Neuron (in vitro differentiated cells): ENCODE data around the gene RBM10.

Experiments
- H2AFZ ChIP-seq: one replicate; pipeline ENCODE4 v1.6.1; 2013; ENCODE audit warnings: low read depth, mild to moderate bottlenecking, inconsistent platforms, low read length, moderate library complexity
- H3K27me3 ChIP-seq: one replicate; pipeline ENCODE4 v1.6.1; 2013; ENCODE audit warnings: low read length; ENCODE audit not compliant: insufficient read depth
- H3K36me3 ChIP-seq: one replicate; pipeline ENCODE4 v1.6.1; 2013; ENCODE audit warnings: low read length; ENCODE audit not compliant: insufficient read depth
- H3K4me1 ChIP-seq: one replicate; pipeline ENCODE4 v1.6.1; 2013; ENCODE audit warnings: low read length; ENCODE audit not compliant: insufficient read depth
- H3K4me3 ChIP-seq: 2 replicates; pipeline ENCODE4 v1.5.1; 2013; ENCODE audit warnings: mild to moderate bottlenecking, low read length, moderate library complexity
- H3K9me3 ChIP-seq: one replicate; pipeline ENCODE4 v1.6.1; 2013; ENCODE audit warnings: low read length

Gene RBM10

GRCh38 chrX:47160781-47161180 is 15.8 kb downstream of the RBM10 start:
- Histone ChIP-seq H3K27me3 (no peaks in the 10 kb centered on the region), H3K36me3 (peaks cover 23% of the 10 kb centered on the region), H2AFZ (no peak overlapping the region), H3K4me1 (no peaks in the 10 kb centered on the region), H3K4me3 (no peak overlapping the region), H3K9me3 (peaks cover 21% of the 10 kb centered on the region)

GRCh38 chrX:47162927-47163583 is 18.0 kb downstream of the RBM10 start:
- no peak overlapping the region for H3K4me3 ChIP-seq
- peaks cover 3% of the 10 kb centered on the region for H3K27me3 ChIP-seq
- peaks cover 13% of the 10 kb centered on the region for H3K9me3 ChIP-seq
- no peak overlapping the region for H2AFZ ChIP-seq
- peaks cover 14% of the 10 kb centered on the region for H3K36me3 ChIP-seq
- H3K4me1 ChIP-seq: no peaks in the 10 kb centered on the region

GRCh38 chrX:47164420-47164819 is 19.4 kb downstream of the RBM10 start:
- H2AFZ ChIP-seq: no peak overlapping the region
- H3K4me1 ChIP-seq: no peaks in the 10 kb centered on the region
- H3K27me3 ChIP-seq: peaks cover 8% of the 10 kb centered on the region
- peaks cover 19% of the 10 kb centered on the region for H3K36me3 ChIP-seq
- no peak overlapping the region for H3K4me3 ChIP-seq
- H3K9me3 ChIP-seq: peaks cover 6% of the 10 kb centered on the region

GRCh38 chrX:47166126-47166525 is 21.1 kb downstream of the RBM10 start:
- no peaks in the 10 kb centered on the region for H3K4me1 ChIP-seq
- no peak overlapping the region for H3K4me3 ChIP-seq
- peaks cover 6% of the 10 kb centered on the region for H3K9me3 ChIP-seq
- H3K27me3 ChIP-seq: peaks cover 14% of the 10 kb centered on the region
- no peak overlapping the region for H2AFZ ChIP-seq
- H3K36me3 ChIP-seq: peaks cover 23% of the 10 kb centered on the region

GRCh38 chrX:47168495-47169073 is 23.6 kb downstream of the RBM10 start:
- Histone ChIP-seq H3K36me3 (peaks cover 31% of the 10 kb centered on the region), H3K4me3 (no peak overlapping the region)

GRCh38 chrX:47169273-47169672 is 24.3 kb downstream of the RBM10 start:
- Histone ChIP-seq H3K4me1 (no peaks in the 10 kb centered on the region), H3K9me3 (peaks cover 5% of the 10 kb centered on the region), H3K36me3 (peaks cover 35% of the 10 kb centered on the region), H2AFZ (no peak overlapping the region), H3K4me3 (no peak overlapping the region), H3K27me3 (peaks cover 27% of the 10 kb centered on the region)

More at GRCh38 chrX:47168495-47169073, 23.6 kb downstream of the RBM10 start:
- Histone ChIP-seq H3K9me3 (peaks cover 6% of the 10 kb centered on the region), H2AFZ (no peak overlapping the region), H3K4me1 (no peaks in the 10 kb centered on the region), H3K27me3 (peaks cover 24% of the 10 kb centered on the region)

GRCh38 chrX:47169726-47170515 is 24.9 kb downstream of the RBM10 start:
- Histone ChIP-seq H3K4me3 (no peak overlapping the region), H3K36me3 (peaks cover 31% of the 10 kb centered on the region), H2AFZ (no peak overlapping the region), H3K4me1 (no peaks in the 10 kb centered on the region), H3K9me3 (peaks cover 2% of the 10 kb centered on the region), H3K27me3 (peaks cover 27% of the 10 kb centered on the region)

- Histone ChIP-seq H3K36me3 (peaks cover 33% of the 10 kb centered on the region), H3K9me3 (peaks cover 2% of the 10 kb centered on the region), H3K4me3 (no peak overlapping the region), H3K27me3 (peaks cover 27% of the 10 kb centered on the region), H2AFZ (no peak overlapping the region), H3K4me1 (no peaks in the 10 kb centered on the region)
Measured at GRCh38 chrX:47170861-47171692, 26.1 kb downstream of the RBM10 start.

GRCh38 chrX:47171996-47172395 is 27.0 kb downstream of the RBM10 start:
- Histone ChIP-seq H2AFZ (no peak overlapping the region), H3K9me3 (no peaks in the 10 kb centered on the region), H3K4me3 (no peak overlapping the region), H3K36me3 (peaks cover 38% of the 10 kb centered on the region), H3K4me1 (no peaks in the 10 kb centered on the region), H3K27me3 (peaks cover 24% of the 10 kb centered on the region)

- H3K4me1 ChIP-seq: no peaks in the 10 kb centered on the region
- H3K27me3 ChIP-seq: peaks cover 24% of the 10 kb centered on the region
- no peak overlapping the region for H3K4me3 ChIP-seq
- no peak overlapping the region for H2AFZ ChIP-seq
- H3K36me3 ChIP-seq: peaks cover 40% of the 10 kb centered on the region
- no peaks in the 10 kb centered on the region for H3K9me3 ChIP-seq
Measured at GRCh38 chrX:47172549-47172948, 27.5 kb downstream of the RBM10 start.

- H3K36me3 ChIP-seq: peaks cover 46% of the 10 kb centered on the region
- H3K4me3 ChIP-seq: no peak overlapping the region
- no peaks in the 10 kb centered on the region for H3K9me3 ChIP-seq
- peaks cover 28% of the 10 kb centered on the region for H3K27me3 ChIP-seq
- H3K4me1 ChIP-seq: no peaks in the 10 kb centered on the region
- H2AFZ ChIP-seq: no peak overlapping the region
Measured at GRCh38 chrX:47172971-47173792, 28.2 kb downstream of the RBM10 start.

- Histone ChIP-seq H3K4me3 (no peak overlapping the region), H3K36me3 (peaks cover 49% of the 10 kb centered on the region), H3K9me3 (no peaks in the 10 kb centered on the region), H3K4me1 (no peaks in the 10 kb centered on the region), H3K27me3 (peaks cover 30% of the 10 kb centered on the region), H2AFZ (no peak overlapping the region)
Measured at GRCh38 chrX:47174376-47174775, 29.4 kb downstream of the RBM10 start.
